OCI-LY1 (cell line): Measurements from ENCODE around the gene SH3PXD2A.

ENCODE experiments used
- CTCF ChIP-seq: fragments of 200-600 bp; sonication (generic), shearing (Covaris generic); IDR thresholded peaks from 2 replicates; pipeline ENCODE4 v1.5.1; 2017; ENCODE audit warnings: mild to moderate bottlenecking, antibody characterized with exemption, low read length, moderate library complexity, mixed read lengths
- EZH2 ChIP-seq: fragments of 200-600 bp; sonication (generic), shearing (Covaris generic); IDR thresholded peaks from 2 replicates; pipeline ENCODE4 v1.8.0; 2017; ENCODE audit warnings: borderline replicate concordance, mixed run types, mild to moderate bottlenecking, antibody characterized with exemption, low read length, moderate library complexity, mixed read lengths

GRCh38 chr10:103712898-103713498 lies 142.4 kb downstream of the SH3PXD2A start:
- TF ChIP-seq CTCF (peak; percentile 92), EZH2 (no peak)
